MM.1S (cell line): Measurements from ENCODE around the gene GYPB.
"Not testable (repeated sequence)": the region's sequence is repeated elsewhere in the genome, so short reads cannot be mapped to it uniquely, and the experiment has no call there.

Experiments
- DNase-seq: peaks from one replicate; pipeline ENCODE4 v3.0.0-alpha.2; 2015
- H2AFZ ChIP-seq: fragments of 300-600 bp; sonication (generic); 2 replicates; pipeline ENCODE4 v1.6.0; 2016; ENCODE audit warnings: antibody characterized with exemption, low read length
- H3F3A ChIP-seq: fragments of 300-600 bp; sonication (generic); 2 replicates; pipeline ENCODE4 v1.6.1; 2016; ENCODE audit warnings: mild to moderate bottlenecking, antibody characterized with exemption, low read length, moderate library complexity, mixed read lengths; ENCODE audit not compliant: insufficient read depth
- H3K27ac ChIP-seq: fragments of 300-600 bp; sonication (generic); 2 replicates; pipeline ENCODE4 v1.5.1; 2016; ENCODE audit warnings: mild to moderate bottlenecking, low read length
- H3K27me3 ChIP-seq: fragments of 300-600 bp; sonication (generic); replicated peaks from 2 replicates; pipeline ENCODE4 v1.6.0; 2016; ENCODE audit warnings: low read length; ENCODE audit not compliant: insufficient read depth
- H3K36me3 ChIP-seq: fragments of 300-600 bp; sonication (generic); replicated peaks from 2 replicates; pipeline ENCODE4 v1.6.1; 2016; ENCODE audit warnings: mild to moderate bottlenecking, low read length, mixed read lengths; ENCODE audit not compliant: insufficient read depth
- H3K4me1 ChIP-seq: fragments of 300-600 bp; sonication (generic); 2 replicates; pipeline ENCODE4 v1.6.1; 2016; ENCODE audit warnings: low read length, mixed read lengths
- H3K4me2 ChIP-seq: fragments of 300-600 bp; sonication (generic); 2 replicates; pipeline ENCODE4 v1.6.0; 2016; ENCODE audit warnings: low read depth, low read length
- H3K4me3 ChIP-seq: fragments of 300-600 bp; sonication (generic); 2 replicates; pipeline ENCODE4 v1.5.1; 2016; ENCODE audit warnings: low read length, mixed read lengths
- H3K79me2 ChIP-seq: fragments of 300-600 bp; sonication (generic); 2 replicates; pipeline ENCODE4 v1.6.1; 2016; ENCODE audit warnings: mixed run types, low read length, mixed read lengths
- H3K9ac ChIP-seq: fragments of 300-600 bp; sonication (generic); 2 replicates; pipeline ENCODE4 v1.6.1; 2016; ENCODE audit warnings: low read length, mixed read lengths
- H3K9me2 ChIP-seq: fragments of 300-600 bp; sonication (generic); replicated peaks from 2 replicates; pipeline ENCODE4 v1.6.1; 2016; ENCODE audit warnings: mild to moderate bottlenecking, low read length, mixed read lengths; ENCODE audit not compliant: insufficient read depth
- H3K9me3 ChIP-seq: fragments of 300-600 bp; sonication (generic); replicated peaks from 2 replicates; pipeline ENCODE4 v1.6.1; 2016; ENCODE audit warnings: mild to moderate bottlenecking, low read length, mixed read lengths; ENCODE audit not compliant: insufficient read depth
- H4K20me1 ChIP-seq: fragments of 300-600 bp; sonication (generic); 2 replicates; pipeline ENCODE4 v1.6.1; 2016; ENCODE audit warnings: mild to moderate bottlenecking, low read length, moderate library complexity, mixed read lengths; ENCODE audit not compliant: insufficient read depth
- EZH2 ChIP-seq: fragments of 300-600 bp; sonication (generic); optimal IDR thresholded peaks from 2 replicates; pipeline ENCODE3; 2017; ENCODE audit warnings: low read depth, mild to moderate bottlenecking, antibody characterized with exemption, low read length, mixed read lengths
- EZH2phosphoT487 ChIP-seq: fragments of 300-600 bp; sonication (generic); IDR thresholded peaks from 2 replicates; pipeline ENCODE4 v1.6.1; 2018; ENCODE audit warnings: antibody characterized with exemption, low read length
- TF ChIP-seq, protein P1 (sequence below): fragments of 300-600 bp; sonication (generic); IDR thresholded peaks from 2 replicates; pipeline ENCODE4 v1.5.1; 2016; ENCODE audit warnings: antibody characterized with exemption, low read length, mixed read lengths

Gene GYPB

GRCh38 chr4:144019277-144019676, at the start of gene GYPB:
Gene GYPB, minus strand, starts transcription at chr4:144019380. Its CDS starts 93 bp downstream, at chr4:144019287.
- H3K4me1 ChIP-seq, H3K79me2 ChIP-seq, H3K36me3 ChIP-seq, H3K9me3 ChIP-seq, H3K4me3 ChIP-seq, H3K9me2 ChIP-seq, H3K27ac ChIP-seq, H3K27me3 ChIP-seq, H3F3A ChIP-seq, H2AFZ ChIP-seq, H3K9ac ChIP-seq, DNase-seq, H4K20me1 ChIP-seq, H3K4me2 ChIP-seq: not testable (repeated sequence)

DNA sequence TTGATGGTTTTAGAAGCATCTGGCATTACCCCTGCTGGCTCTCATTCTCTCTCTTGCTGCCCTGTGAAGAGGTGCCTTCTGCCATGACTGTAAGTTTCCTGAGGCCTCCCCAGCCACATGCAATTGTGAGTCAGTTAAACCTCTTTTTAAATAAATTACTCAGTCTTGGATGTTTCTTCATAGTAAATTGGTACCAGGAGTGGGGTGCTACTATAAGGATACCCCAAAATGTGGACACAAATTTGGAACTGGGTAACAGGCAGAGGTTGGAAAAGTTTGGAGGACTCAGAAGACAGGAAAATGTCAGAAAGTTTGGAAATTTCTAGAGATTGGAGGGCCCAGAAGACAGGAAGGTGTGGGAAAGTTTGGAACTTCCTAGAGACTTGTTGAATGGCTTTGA, 42.4 kb upstream of the GYPB start:
- not testable (repeated sequence) for H3K4me3 ChIP-seq, H3K9ac ChIP-seq, H2AFZ ChIP-seq, H3K9me3 ChIP-seq, H3K4me1 ChIP-seq, H3K9me2 ChIP-seq, H3F3A ChIP-seq, H3K4me2 ChIP-seq, H3K27me3 ChIP-seq, H3K79me2 ChIP-seq, H3K27ac ChIP-seq, H3K36me3 ChIP-seq, DNase-seq, H4K20me1 ChIP-seq

GRCh38 chr4:144060234-144060859, 41.2 kb upstream of the GYPB start:
- not testable (repeated sequence) for H3K9me3 ChIP-seq, H3K4me3 ChIP-seq, H4K20me1 ChIP-seq, H3K27me3 ChIP-seq, H3K79me2 ChIP-seq, H3K4me1 ChIP-seq, H3K9ac ChIP-seq, H3F3A ChIP-seq, H2AFZ ChIP-seq, H3K4me2 ChIP-seq, H3K27ac ChIP-seq, H3K36me3 ChIP-seq, H3K9me2 ChIP-seq, DNase-seq

- Histone ChIP-seq H3K27me3 (no peaks in the 10 kb centered on the region), H3K36me3 (no peaks in the 10 kb centered on the region), H2AFZ (no peak overlapping the region), H3K79me2 (no peaks in the 10 kb centered on the region), H3K9ac (no peak overlapping the region), H3K4me3 (no peak overlapping the region), H3K9me2 (no peaks in the 10 kb centered on the region), H4K20me1 (no peaks in the 10 kb centered on the region), H3K4me1 (no peaks in the 10 kb centered on the region), H3F3A (no peaks in the 10 kb centered on the region), H3K9me3 (no peaks in the 10 kb centered on the region), H3K4me2 (no peak overlapping the region), H3K27ac (no peak overlapping the region)
- TF ChIP-seq, protein P1, sequence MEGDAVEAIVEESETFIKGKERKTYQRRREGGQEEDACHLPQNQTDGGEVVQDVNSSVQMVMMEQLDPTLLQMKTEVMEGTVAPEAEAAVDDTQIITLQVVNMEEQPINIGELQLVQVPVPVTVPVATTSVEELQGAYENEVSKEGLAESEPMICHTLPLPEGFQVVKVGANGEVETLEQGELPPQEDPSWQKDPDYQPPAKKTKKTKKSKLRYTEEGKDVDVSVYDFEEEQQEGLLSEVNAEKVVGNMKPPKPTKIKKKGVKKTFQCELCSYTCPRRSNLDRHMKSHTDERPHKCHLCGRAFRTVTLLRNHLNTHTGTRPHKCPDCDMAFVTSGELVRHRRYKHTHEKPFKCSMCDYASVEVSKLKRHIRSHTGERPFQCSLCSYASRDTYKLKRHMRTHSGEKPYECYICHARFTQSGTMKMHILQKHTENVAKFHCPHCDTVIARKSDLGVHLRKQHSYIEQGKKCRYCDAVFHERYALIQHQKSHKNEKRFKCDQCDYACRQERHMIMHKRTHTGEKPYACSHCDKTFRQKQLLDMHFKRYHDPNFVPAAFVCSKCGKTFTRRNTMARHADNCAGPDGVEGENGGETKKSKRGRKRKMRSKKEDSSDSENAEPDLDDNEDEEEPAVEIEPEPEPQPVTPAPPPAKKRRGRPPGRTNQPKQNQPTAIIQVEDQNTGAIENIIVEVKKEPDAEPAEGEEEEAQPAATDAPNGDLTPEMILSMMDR: no peak
- no peak for TF ChIP-seq EZH2phosphoT487
- no peak for TF ChIP-seq EZH2
- no peak for DNase-seq
Observed at GRCh38 chr4:144056800-144057199, 37.6 kb upstream of the GYPB start.

DNA sequence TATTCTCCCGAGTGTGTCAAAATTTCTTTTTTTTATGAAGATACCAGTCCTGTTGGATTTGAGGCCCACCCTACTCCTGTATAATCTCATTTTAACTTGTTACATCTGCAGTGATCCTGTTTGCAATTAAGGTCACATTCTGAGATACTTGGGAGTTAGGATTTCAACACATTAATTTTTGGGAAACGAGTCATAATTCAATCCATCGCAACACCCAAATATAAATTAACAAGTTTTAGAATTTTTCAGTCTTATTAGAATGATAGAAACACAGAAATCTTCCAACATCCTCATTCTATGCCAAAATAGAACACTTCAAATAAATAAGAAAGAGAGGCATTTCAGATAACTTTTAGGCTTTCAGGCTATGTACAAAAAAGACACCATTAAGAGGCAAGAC, 36.2 kb upstream of the GYPB start:
- not testable (repeated sequence) for H3K9ac ChIP-seq, H3K27ac ChIP-seq, H3F3A ChIP-seq, H3K79me2 ChIP-seq, H4K20me1 ChIP-seq, H3K27me3 ChIP-seq, H3K9me2 ChIP-seq, H3K4me1 ChIP-seq, H3K4me2 ChIP-seq, H3K36me3 ChIP-seq, H3K4me3 ChIP-seq, H3K9me3 ChIP-seq, H2AFZ ChIP-seq, DNase-seq

GRCh38 chr4:144051494-144051893, 32.3 kb upstream of the GYPB start:
- DNase-seq, H3K4me3 ChIP-seq, H3K4me2 ChIP-seq, H3K4me1 ChIP-seq, H3F3A ChIP-seq, H3K9me3 ChIP-seq, H3K27ac ChIP-seq, H3K36me3 ChIP-seq, H3K79me2 ChIP-seq, H2AFZ ChIP-seq, H3K27me3 ChIP-seq, H3K9ac ChIP-seq, H4K20me1 ChIP-seq, H3K9me2 ChIP-seq: not testable (repeated sequence)

GRCh38 chr4:144050631-144051030, 31.5 kb upstream of the GYPB start:
- not testable (repeated sequence) for H3K27me3 ChIP-seq, H3K79me2 ChIP-seq, H2AFZ ChIP-seq, H3F3A ChIP-seq, H4K20me1 ChIP-seq, H3K9me3 ChIP-seq, H3K4me2 ChIP-seq, H3K9ac ChIP-seq, H3K4me3 ChIP-seq, H3K36me3 ChIP-seq, H3K27ac ChIP-seq, H3K4me1 ChIP-seq, H3K9me2 ChIP-seq, DNase-seq
